Nasal cavity respiratory epithelium epithelial cell of viscerocranial mucosa (primary cell): ENCODE data around the gene PIGT. TPM values are rescaled to one million over a fixed set of nuclear protein-coding genes. Genes with fewer than 3 reads are reported as not detected.

ENCODE experiments used
- total RNA-seq: library from RNA; depleted of rRNA; stranded (reverse); fragments of >200 nt; gene quantifications from 2 replicates; pipeline ENCODE4 v1.2.3, GENCODE V29; 2014

The PIGT gene
- total RNA-seq: 17.8 and 35.4 TPM in 2 replicates

DNA sequence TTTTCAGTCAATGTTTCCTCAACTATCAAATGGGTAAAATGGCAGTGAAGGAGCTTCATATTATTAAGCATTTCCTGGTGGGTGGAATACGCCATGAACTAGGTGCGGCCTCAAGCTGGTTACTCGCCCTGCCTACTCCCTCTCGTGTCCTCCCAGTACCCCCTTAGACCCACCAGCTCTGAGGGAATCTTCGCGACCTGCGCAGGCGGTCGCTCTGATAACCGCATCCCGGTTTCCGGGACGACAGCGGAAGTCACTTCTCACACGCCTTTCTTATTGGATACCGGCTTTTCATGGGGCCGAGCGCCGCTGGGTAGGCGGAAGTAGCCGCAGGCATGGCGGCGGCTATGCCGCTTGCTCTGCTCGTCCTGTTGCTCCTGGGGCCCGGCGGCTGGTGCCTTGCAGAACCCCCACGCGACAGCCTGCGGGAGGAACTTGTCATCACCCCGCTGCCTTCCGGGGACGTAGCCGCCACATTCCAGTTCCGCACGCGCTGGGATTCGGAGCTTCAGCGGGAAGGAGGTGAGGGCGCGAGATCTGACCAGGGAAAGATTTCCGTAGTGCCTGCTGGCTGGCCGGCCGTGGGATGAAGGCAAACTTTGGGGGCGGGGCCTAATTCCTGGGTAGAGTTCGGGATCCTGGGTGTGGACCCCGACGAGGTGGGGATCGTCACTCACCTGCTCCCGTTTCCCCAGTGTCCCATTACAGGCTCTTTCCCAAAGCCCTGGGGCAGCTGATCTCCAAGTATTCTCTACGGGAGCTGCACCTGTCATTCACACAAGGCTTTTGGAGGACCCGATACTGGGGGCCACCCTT, at the start of gene PIGT:
Gene PIGT (plus strand): TSS at position 320 of the 816 bp plus-strand sequence. CDS start 16 bp downstream, at position 336.

GRCh38 chr20:45378191-45378590, 37.8 kb upstream of the PIGT start, which contains the start of gene TP53TG5:
TSS of gene TP53TG5 (minus strand) at chr20:45378325. CDS start at chr20:45378236, 89 bp downstream.

DNA sequence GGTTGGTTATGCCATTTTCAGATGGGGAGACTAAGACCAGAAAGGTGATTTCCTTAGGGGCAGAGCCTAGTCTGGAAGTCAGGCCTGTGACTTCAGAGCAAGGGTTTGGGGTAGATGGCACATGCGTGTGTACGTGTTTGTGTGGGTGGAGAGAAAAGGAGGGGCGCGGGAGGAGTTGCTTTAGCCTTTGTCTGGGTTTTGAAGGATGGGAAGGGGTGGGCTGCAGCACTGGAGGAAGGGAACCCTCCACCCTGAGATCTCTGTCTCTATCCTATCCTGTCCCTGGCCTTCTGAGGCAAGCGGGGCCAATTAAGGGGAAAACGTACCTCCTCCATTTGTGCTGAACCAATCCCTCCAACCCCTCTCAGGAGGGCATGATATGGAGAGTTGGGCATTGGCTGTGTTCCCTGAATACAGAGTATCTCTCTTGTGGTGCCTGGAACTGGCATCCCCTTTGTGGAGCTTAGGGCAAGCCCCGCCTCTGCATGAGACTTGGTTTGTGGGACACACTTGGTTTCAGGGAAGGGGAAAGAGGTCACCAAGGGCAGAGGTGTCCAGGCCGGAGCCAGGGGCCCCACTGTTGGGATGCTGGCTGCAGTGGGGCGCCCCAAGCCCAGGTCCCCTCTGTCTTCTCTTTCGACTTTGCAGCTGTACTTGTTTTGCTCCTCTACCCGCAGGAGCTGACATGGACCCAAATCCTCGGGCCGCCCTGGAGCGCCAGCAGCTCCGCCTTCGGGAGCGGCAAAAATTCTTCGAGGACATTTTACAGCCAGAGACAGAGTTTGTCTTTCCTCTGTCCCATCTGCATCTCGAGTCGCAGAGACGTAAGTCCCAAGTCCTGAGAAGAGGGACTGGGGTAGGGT, 7.9 kb upstream of the PIGT start, which contains the start of gene DBNDD2:
Gene DBNDD2 (plus strand): TSS at position 507 of the 863 bp plus-strand sequence. CDS start 179 bp downstream, at position 686.

DNA sequence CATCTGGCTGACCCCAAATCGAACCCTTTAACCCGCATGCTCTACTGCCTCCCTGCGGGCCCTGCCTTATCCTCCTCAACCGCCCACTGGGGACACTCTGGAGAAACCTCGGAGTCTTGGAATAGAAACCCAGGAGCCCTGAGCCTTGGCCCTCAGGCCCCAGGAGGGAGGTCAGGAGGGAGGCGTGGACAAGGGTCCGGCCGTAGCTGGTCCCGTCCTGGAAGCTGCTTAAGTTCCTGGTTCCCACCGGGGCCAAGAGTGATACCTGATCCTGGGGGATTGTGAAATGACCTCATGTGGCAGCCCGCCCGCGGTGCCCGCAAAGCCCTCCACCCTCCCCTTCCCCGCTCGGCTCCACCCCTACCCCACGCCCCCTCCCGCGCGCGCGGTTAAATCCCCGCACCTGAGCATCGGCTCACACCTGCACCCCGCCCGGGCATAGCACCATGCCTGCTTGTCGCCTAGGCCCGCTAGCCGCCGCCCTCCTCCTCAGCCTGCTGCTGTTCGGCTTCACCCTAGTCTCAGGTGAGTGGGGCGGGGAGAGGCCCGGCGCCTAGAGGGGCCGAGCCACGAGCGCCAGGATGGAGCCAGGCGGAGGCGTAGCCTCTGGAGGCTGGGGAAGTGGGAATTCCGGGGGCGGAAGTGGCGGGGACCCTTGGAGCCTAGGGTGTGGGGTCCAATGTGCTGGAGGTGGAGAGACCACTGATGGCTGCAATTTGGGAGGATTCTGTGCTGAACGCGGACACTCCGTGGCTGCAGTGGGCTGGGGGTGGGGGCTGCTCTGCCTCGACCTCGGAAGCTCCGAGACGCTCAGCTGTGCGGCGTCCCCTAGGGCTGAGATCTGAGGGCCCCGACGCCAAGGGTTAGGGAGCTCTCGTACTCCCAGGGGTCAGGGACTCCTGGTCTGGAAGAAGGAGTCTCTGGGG, 53.7 kb downstream of the PIGT start, which contains the start of gene WFDC2:
Gene WFDC2 (plus strand): TSS at position 418 of the 926 bp plus-strand sequence. CDS start 29 bp downstream, at position 447.

Other genes with a start within 250 kb of the PIGT start
- gene PI3, start 241.2 kb upstream of the PIGT start, total RNA-seq: 39.5 and 217 TPM in 2 replicates
- gene SEMG1, start 209.1 kb upstream of the PIGT start, total RNA-seq: not detected in 2 replicates
- not detected in 2 replicates for gene SEMG2, start 194.8 kb upstream of the PIGT start, total RNA-seq
- 458 and 1,147 TPM in 2 replicates for gene SLPI, start 161.6 kb upstream of the PIGT start, total RNA-seq
- gene RBPJL, start 109.3 kb upstream of the PIGT start, total RNA-seq: not detected in 2 replicates
- under 0.01 and 0.14 TPM in 2 replicates for gene MATN4, start 107.8 kb upstream of the PIGT start, total RNA-seq
- gene SDC4, start 67.7 kb upstream of the PIGT start, total RNA-seq: 193 and 303 TPM in 2 replicates
- 17.4 and 22.1 TPM in 2 replicates for gene SYS1, start 53.0 kb upstream of the PIGT start, total RNA-seq
- not detected in 2 replicates for gene TP53TG5, start 37.8 kb upstream of the PIGT start, total RNA-seq
- 8.3 and 15.4 TPM in 2 replicates for gene DBNDD2, start 7.9 kb upstream of the PIGT start, total RNA-seq
- 12.0 TPM in 1 of 2 replicates, not detected in the other for gene WFDC2, start 53.6 kb downstream of the PIGT start, total RNA-seq
- gene SPINT3, start 99.5 kb downstream of the PIGT start, total RNA-seq: not detected in 2 replicates
- gene WFDC6, start 123.3 kb downstream of the PIGT start, total RNA-seq: not detected in 2 replicates
- gene EPPIN, start 131.3 kb downstream of the PIGT start, total RNA-seq: not detected in 2 replicates
- not detected in 2 replicates for gene WFDC8, start 163.1 kb downstream of the PIGT start, total RNA-seq
- not detected in 2 replicates for gene WFDC10A, start 213.6 kb downstream of the PIGT start, total RNA-seq
- not detected in 2 replicates for gene WFDC9, start 215.1 kb downstream of the PIGT start, total RNA-seq